ENCODE results near the gene PARP12.

PARP12 gene

DNA sequence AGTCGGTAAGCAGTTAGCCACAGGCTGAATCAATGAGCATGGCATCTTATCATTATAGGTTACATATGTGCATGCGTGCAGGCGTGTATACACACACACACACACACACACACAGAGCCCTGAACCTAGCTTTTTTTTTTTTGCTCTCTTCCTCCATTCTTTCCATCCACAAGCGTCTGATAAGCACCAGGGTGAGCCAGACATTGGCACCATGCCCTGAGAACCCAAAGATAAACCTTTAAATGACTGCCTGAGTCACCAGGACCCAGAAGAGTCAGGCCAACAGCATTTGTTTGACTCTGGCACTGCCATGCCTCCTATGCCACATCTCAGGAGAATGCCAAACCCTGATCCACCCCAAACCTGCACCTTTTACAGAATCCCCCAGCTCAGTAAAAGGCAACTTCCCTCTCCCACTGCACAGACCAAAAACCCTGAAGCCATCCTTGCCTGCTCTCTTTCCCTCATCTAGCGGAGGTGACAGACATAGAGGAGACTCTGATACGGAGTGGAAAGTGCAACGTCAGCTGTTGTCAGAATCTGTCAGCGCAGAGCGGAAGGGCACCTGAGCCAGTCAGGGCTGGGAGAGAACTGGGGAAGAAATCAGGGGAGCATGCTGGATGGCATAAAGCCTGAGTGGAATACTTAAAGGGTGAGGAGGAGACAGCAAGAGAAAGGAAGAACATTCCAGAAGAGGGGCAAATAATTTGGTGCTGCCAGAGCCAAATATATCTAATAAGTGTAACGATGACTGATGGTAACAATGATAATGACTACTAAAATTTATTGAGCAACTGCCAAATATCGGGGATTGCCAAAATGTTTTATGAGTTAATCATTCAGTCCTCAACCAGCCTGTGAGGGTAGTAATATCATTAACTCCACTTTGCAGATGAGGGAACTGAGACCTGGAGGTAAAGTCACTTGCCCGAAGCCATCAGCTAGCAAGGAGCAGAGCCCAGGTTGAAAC is 3.2 kb downstream of the PARP12 start:
- DNase-seq = no peak

- no peak for DNase-seq
Observed at GRCh38 chr7:140058517-140058916, 4.2 kb downstream of the PARP12 start.

DNA sequence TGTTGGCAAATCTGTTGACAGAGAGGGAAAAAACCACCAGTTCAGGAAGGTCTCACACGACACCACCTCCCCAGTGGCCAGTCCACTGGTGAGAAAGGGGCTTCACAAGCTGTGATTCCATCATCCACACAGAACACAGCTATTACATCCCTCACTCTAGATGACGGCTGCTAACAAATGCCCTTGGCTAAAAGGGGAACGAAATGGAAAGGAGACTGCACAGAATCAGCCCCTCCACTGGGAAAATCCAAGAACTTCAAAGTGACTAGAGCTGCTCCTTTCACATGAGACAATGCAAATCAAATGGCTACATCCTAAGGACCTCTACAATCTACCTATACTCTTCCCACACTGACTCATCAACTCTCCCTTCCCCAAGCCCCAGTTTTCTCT is 5.6 kb downstream of the PARP12 start:
- DNase-seq = no peak

- no peak for DNase-seq
Observed at GRCh38 chr7:140056431-140057142, 6.2 kb downstream of the PARP12 start.

GRCh38 chr7:140055833-140056232 is 6.9 kb downstream of the PARP12 start:
- no peak for DNase-seq

DNA sequence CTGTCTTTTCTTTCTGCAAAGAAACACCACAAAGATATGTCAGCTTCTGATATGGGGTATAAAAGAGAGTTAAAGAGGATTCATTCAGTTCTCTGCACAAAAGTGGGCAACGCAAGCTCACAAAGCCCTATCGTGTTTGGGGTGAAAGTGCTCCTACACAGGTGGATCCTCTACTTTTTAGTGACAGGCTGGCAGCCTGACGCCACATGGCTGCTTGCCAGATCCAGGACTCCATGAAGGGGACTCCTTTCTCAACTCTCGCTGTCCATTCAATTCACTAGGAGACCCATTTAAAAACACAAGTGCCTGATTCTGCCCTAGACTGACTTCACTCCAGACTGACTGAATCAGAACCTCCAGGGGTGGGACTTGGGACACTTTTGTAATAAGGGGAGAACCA is 8.0 kb downstream of the PARP12 start:
- no peak for DNase-seq

- DNase-seq = no peak
Observed at GRCh38 chr7:140053812-140054539, 8.8 kb downstream of the PARP12 start.

DNA sequence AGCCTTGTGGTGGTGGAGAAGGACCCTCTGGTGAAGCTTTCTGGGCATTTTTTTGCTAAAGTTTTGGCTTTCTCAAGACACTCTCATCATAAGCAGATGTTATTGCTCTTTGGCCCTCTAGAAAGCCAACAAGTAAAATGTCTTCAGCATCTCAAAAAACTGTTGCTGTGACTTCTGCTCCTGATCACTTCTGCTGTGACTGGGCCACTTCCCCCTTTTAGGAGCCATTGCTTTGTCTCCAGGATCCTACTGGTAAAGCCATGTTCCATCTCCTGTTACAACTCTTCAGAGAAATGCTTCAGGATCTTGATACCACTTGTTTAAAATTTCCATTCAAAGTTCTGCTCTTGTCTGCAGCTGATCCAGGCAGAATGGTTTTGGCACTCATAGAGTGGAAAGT is 10.9 kb downstream of the PARP12 start:
- DNase-seq = no peak

DNA sequence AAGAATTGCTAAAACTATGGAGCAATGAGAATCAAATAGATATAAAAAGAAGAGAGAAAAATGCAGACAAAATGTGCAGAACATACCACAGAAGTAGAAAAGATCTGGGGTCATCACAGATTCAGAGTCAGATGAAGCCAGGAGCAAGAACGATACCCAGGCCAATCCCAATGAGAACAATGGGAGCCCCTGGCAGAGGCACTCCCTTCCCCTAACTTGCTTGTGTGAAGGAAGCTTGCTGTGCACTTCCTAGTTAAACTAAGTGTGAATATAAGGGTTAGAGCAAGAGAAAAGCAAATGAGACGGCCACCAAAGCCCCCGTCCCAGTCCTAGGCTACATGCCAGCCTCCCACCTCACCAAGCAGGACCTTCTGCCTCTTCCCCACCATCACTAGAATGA is 12.7 kb downstream of the PARP12 start:
- DNase-seq = no peak

GRCh38 chr7:140049339-140050024 is 13.3 kb downstream of the PARP12 start:
- DNase-seq = no peak

DNA sequence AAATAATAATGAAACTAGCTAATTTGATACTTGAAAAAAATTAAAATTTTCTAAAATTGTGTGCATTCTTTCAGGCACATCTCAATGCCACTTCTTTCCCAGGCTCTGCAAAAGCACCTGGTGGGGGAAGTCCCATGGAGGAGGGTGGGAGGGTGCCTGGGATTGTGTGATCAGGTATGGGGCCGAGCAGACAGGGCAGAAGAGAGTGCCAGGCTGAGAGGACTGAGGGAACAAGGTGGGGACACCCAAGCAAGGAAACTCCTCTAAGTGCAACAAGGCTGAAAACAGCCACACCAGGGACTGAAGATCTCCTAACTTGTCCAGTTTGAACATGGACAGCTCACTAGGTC is 13.8 kb downstream of the PARP12 start:
- DNase-seq = no peak

DNA sequence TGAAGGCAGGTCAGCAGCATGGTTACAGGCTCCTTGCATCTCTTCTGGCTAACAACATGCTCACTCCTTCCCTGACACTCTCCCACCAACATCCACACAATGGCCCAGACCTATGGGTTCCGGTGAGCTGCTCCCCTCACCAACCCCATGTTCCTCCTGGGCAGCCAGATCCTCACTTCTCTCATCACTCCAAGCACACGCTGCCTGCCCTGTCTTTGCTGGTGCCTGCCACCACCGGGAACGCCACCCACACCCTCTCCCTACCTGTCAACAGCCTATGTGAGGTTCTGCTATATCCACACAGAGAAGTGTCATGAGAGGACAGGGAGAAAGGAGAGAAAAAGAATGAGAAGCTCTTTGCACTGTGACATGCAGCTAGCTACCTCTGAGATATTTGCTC is 14.6 kb downstream of the PARP12 start:
- no peak for DNase-seq

DNA sequence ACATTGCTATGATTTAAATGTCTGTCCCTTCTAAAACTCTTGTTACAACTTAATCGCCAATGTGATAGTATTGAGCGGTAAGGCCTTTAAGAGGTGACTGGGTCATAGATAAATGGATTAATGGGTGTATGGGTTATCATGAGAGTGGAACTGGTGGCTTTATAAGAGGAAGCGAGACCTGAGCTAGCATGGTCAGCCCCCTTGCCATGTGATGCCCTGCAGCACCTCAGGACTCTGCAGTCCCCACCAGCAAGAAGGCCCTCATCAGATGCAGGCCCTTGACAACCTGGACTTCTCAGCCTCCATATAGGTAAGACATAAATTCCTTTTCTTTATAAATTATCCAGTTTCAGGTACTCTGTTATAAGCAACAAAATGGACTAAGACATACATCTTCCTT is 15.6 kb downstream of the PARP12 start:
- DNase-seq = no peak

DNA sequence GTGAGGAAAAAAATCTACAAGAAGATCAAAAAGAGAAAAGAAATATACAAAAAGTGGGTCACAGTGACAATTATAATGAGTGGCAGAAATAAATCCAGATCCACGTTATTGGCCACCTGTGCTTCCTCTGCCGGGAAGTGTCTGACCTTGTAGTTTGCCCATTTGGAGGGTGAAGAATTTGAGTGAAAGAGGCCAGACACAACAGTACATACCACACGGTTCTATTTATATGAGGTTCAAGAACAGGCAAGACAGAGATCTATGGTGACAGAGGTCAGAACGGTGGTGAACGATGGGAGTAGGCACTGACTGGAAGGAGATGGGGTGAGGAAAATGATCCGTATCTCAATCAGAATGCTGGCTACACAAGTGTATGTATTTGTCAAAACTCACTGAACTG is 17.1 kb downstream of the PARP12 start:
- no peak for DNase-seq

GRCh38 chr7:140044251-140044650 is 18.5 kb downstream of the PARP12 start:
- DNase-seq = no peak

DNA sequence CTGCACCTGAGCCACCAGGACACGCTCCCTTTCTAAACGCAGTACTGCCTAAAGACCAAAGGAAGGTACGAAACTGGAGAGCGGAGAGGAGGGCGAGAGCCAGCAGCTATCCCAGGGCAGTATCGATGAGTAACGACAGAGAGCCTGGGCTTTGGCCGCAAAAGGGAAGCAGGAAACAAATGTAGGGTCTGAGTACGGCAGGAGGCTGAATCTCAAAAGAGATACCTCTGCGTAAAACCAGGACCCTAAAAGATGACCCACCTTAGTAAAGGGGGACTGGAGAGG is 20.4 kb downstream of the PARP12 start:
- DNase-seq = no peak

DNA sequence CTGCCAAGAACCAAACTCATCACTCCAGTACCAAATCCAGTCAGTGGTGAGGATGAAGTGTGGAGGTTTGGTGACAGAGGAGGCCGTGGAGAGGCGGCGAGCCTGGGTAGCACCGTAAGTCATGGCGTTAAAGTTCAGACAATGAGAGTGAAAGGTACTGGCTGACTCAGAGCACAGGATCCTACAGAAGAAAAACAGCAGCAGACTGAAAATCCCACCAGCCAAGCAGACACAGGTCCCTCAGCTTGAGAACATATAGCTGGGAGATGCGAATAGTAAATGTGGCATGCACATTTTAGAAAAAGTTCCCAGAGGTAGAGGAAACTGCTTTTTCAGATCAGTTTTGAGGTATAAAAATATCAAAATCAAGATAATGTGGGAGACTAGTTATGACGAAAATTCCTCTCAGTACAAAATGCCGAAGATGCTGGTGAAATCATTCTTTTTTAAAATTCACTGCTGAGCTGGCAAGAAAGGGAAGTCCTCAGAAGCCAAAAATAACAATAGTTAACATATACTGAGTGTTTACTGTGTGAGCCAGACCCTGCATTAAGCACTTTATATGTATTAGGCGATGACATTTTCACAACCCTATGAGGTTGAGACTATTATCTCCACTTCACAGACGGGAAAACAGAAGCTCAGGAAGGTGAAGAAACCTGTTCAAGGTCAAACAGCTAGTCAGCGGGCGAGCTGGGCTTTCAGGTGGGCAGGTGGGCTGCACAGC is 20.9 kb downstream of the PARP12 start:
- no peak for DNase-seq

DNA sequence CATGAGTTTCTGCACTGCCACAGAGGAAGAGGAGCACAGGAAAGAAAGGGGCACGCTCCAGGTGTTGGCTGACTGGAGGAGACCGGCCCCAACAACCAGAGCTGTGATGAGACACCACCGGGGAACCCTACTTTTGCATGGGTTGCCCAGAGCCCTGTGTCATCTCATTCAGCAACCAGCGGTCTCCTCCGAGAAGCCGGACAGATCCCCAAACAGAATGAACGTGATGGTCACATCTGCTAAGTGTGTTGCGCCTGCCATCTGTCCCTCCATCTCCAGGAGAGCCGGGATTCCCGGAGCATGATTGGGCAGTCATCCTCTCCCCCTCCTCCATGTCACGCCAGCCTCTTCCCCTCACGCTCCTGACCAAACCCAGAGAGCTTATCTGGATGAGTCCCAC is 22.9 kb downstream of the PARP12 start:
- DNase-seq = no peak

- no peak for DNase-seq
Observed at GRCh38 chr7:140039066-140039465, 23.7 kb downstream of the PARP12 start.

GRCh38 chr7:140036224-140036962 is 26.4 kb downstream of the PARP12 start:
- no peak for DNase-seq

DNA sequence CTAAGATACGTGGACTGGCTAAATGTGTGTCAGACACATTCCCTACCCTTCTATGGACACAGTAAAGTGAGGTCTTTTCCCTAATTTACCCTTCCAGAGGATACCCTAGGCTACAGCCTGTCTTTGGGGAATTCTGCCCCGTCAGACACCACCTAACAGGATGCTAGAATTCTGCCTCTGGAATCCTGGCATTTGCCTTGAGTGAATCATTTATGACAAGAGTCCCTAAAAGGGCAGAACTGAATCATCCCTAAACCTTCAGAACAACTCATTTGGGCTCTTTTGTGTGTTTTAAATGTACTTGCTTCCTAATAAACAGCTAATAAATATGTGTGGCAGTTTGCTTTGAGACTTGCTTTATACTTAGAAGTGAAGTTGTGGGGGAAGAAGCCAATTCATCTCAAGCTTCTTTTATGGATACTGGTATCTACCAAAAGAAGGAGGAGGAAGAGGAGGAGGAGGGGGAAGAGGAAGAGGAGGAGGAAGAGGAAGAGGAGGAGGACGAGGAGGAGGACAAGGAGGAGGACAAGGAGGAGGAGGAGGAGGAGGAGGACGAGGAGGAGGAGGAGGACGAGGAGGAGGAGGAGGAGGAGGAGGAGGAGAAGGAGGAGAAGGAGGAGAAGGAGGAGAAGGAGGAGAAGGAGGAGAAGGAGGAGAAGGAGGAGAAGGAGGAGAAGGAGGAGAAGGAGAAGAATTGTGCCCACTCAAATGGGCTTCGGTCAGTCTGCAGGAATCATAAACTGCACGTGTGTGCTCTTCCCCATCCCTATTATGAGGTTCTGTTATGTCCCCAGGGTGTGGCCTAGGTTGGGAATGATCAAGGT is 27.1 kb downstream of the PARP12 start:
- no peak for DNase-seq

All from NCI-H2171 treated with DMSO at 0.1 percent for 48 hours (cell line).